ENCODE measurements around the gene PHLPP1.

- TF ChIP-seq CTCF (IDR thresholded peaks at IDR 0.05) (no peak), POLR2A (IDR thresholded peaks at IDR 0.05) (no peak)
These were observed 161.5 kb downstream of the PHLPP1 start for GRCh38 chr18:62876828-62877227.
